H9 (cell line): ENCODE measurements around the gene DECR2. TPM values are rescaled to one million over a fixed set of nuclear protein-coding genes. Genes with fewer than 3 reads are reported as not detected.

Experiments used
- DNase-seq: peaks from one replicate; pipeline ENCODE4 v3.0.0-alpha.2; 2017
- H2AFZ ChIP-seq: one replicate; pipeline ENCODE4 v1.6.1; 2013; ENCODE audit warnings: mild to moderate bottlenecking, low read length, control low read depth, moderate library complexity
- H2AK5ac ChIP-seq: 2 replicates; pipeline ENCODE4 v1.6.1; 2013; ENCODE audit warnings: low read length, control low read depth, mixed read lengths; ENCODE audit not compliant: insufficient read length
- H2BK120ac ChIP-seq: one replicate; pipeline ENCODE4 v1.6.1; 2013; ENCODE audit warnings: low read depth, mild to moderate bottlenecking, low read length, control low read depth, inconsistent platforms; ENCODE audit not compliant: poor library complexity, severe bottlenecking
- H2BK12ac ChIP-seq: 2 replicates; pipeline ENCODE4 v1.6.1; 2013; ENCODE audit warnings: low read length, control low read depth, mixed read lengths, low read depth; ENCODE audit not compliant: insufficient read length
- H2BK15ac ChIP-seq: 2 replicates; pipeline ENCODE4 v1.6.1; 2013; ENCODE audit warnings: low read depth, low read length, control low read depth
- H2BK20ac ChIP-seq: one replicate; pipeline ENCODE4 v1.6.1; 2013; ENCODE audit warnings: low read depth, mild to moderate bottlenecking, low read length, control low read depth, inconsistent platforms; ENCODE audit not compliant: poor library complexity, severe bottlenecking
- H2BK5ac ChIP-seq: 2 replicates; pipeline ENCODE4 v1.6.1; 2013; ENCODE audit warnings: low read length, control low read depth, mixed read lengths; ENCODE audit not compliant: insufficient read length
- H3K14ac ChIP-seq: 2 replicates; pipeline ENCODE4 v1.6.1; 2013; ENCODE audit warnings: low read length, control low read depth; ENCODE audit not compliant: insufficient read depth
- H3K18ac ChIP-seq: 2 replicates; pipeline ENCODE4 v1.6.1; 2013; ENCODE audit warnings: low read depth, mild to moderate bottlenecking, mixed read lengths, low read length, control low read depth; ENCODE audit not compliant: insufficient read length
- H3K23ac ChIP-seq: 2 replicates; pipeline ENCODE4 v1.6.1; 2013; ENCODE audit warnings: low read length, control low read depth, mixed read lengths, low read depth; ENCODE audit not compliant: insufficient read length
- H3K23me2 ChIP-seq: 2 replicates; pipeline ENCODE4 v1.6.1; 2013; ENCODE audit warnings: low read depth, mild to moderate bottlenecking, mixed read lengths, low read length, control low read depth; ENCODE audit not compliant: insufficient read length, poor library complexity, severe bottlenecking
- H3K27ac ChIP-seq: 2 replicates; pipeline ENCODE4 v1.5.1; 2013; ENCODE audit warnings: low read length, control low read depth, mixed read lengths, low read depth; ENCODE audit not compliant: insufficient read length
- H3K27me3 ChIP-seq: 2 replicates; pipeline ENCODE4 v1.6.1; 2013; ENCODE audit warnings: low read length, control low read depth, inconsistent platforms; ENCODE audit not compliant: insufficient read depth
- H3K4ac ChIP-seq: 2 replicates; pipeline ENCODE4 v1.6.1; 2013; ENCODE audit warnings: low read depth, mild to moderate bottlenecking, control low read depth, inconsistent platforms, low read length, moderate library complexity
- H3K4me1 ChIP-seq: 2 replicates; pipeline ENCODE4 v1.6.1; 2013; ENCODE audit warnings: low read length, control low read depth, inconsistent platforms; ENCODE audit not compliant: insufficient read depth
- H3K4me2 ChIP-seq: 2 replicates; pipeline ENCODE4 v1.6.1; 2013; ENCODE audit warnings: low read length, control low read depth, mixed read lengths; ENCODE audit not compliant: insufficient read length, insufficient read depth
- H3K56ac ChIP-seq: 2 replicates; pipeline ENCODE4 v1.6.1; 2013; ENCODE audit warnings: low read depth, mild to moderate bottlenecking, mixed read lengths, low read length, control low read depth; ENCODE audit not compliant: insufficient read length
- H3K79me1 ChIP-seq: 2 replicates; pipeline ENCODE4 v1.6.1; 2013; ENCODE audit warnings: low read depth, mild to moderate bottlenecking, moderate library complexity, low read length, control low read depth, inconsistent platforms; ENCODE audit not compliant: insufficient read depth, poor library complexity, severe bottlenecking
- H3K79me2 ChIP-seq: 2 replicates; pipeline ENCODE4 v1.6.1; 2013; ENCODE audit warnings: low read length, control low read depth, inconsistent platforms; ENCODE audit not compliant: insufficient read depth
- H3K9ac ChIP-seq: 2 replicates; pipeline ENCODE4 v1.6.1; 2013; ENCODE audit warnings: low read length, control low read depth, mixed read lengths; ENCODE audit not compliant: insufficient read length; ENCODE audit errors: extremely low read depth
- H3K9me3 ChIP-seq: one replicate; pipeline ENCODE4 v1.6.1; 2013; ENCODE audit warnings: low read depth, low read length, inconsistent platforms; ENCODE audit not compliant: control insufficient read depth
- H3T11ph ChIP-seq: one replicate; pipeline ENCODE4 v1.6.1; 2013; ENCODE audit warnings: mild to moderate bottlenecking, low read length, control low read depth, inconsistent platforms
- H4K20me1 ChIP-seq: one replicate; pipeline ENCODE4 v1.6.1; 2013; ENCODE audit not compliant: control insufficient read depth, insufficient read length, insufficient read depth
- H4K5ac ChIP-seq: 2 replicates; pipeline ENCODE4 v1.6.1; 2013; ENCODE audit warnings: low read depth, mild to moderate bottlenecking, mixed read lengths, low read length, control low read depth; ENCODE audit not compliant: insufficient read length
- H4K8ac ChIP-seq: replicated peaks from 2 replicates; pipeline ENCODE4 v1.6.1; 2013; ENCODE audit warnings: low read length, control low read depth, mixed read lengths, low read depth; ENCODE audit not compliant: insufficient read length
- H4K91ac ChIP-seq: 2 replicates; pipeline ENCODE4 v1.6.1; 2013; ENCODE audit warnings: low read depth, mild to moderate bottlenecking, moderate library complexity, mixed read lengths, low read length, control low read depth; ENCODE audit not compliant: insufficient read length
- H3K27ac Mint-ChIP-seq, 3 experiments: 2 replicates in 2 of 3; 3 replicates in 1 of 3; pipeline ENCODE4 v1.8.0; 2020 to 2021; ENCODE audit warnings: mixed read lengths in 3 of 3, mild to moderate bottlenecking in 1 of 3, moderate library complexity in 1 of 3
- H3K27me3 Mint-ChIP-seq: 2 replicates; pipeline ENCODE4 v1.8.0; 2021; ENCODE audit warnings: low read depth, mild to moderate bottlenecking, moderate library complexity, mixed read lengths
- H3K36me3 Mint-ChIP-seq, 3 experiments: 2 replicates in 2 of 3; 3 replicates in 1 of 3; pipeline ENCODE4 v1.8.0; 2020 to 2021; ENCODE audit warnings: low read depth in 3 of 3, mixed read lengths in 3 of 3; ENCODE audit not compliant: insufficient read depth in 1 of 3
- H3K4me1 Mint-ChIP-seq, 2 experiments: 2 replicates each; pipeline ENCODE4 v1.8.0; 2020; ENCODE audit warnings: mixed read lengths in 2 of 2
- H3K4me3 Mint-ChIP-seq, 2 experiments: 2 replicates in 1 of 2; 3 replicates in 1 of 2; pipeline ENCODE4 v1.8.0; 2020 to 2021; ENCODE audit warnings: mild to moderate bottlenecking in 2 of 2, mixed read lengths in 2 of 2, moderate library complexity in 1 of 2
- H3K9me3 Mint-ChIP-seq, 2 experiments: 2 replicates in 1 of 2; 3 replicates in 1 of 2; pipeline ENCODE4 v1.8.0; 2020; ENCODE audit warnings: mild to moderate bottlenecking in 2 of 2, mixed read lengths in 2 of 2, moderate library complexity in 1 of 2
- WGBS: extraction: QIAGEN DNeasy Blood & Tissue Kit; methylation state at CpG from one replicate; pipeline ENCODE4 v1.1.7; 2013; ENCODE audit warnings: missing lambda C conversion rate, low lambda C conversion rate, mixed read lengths; ENCODE audit not compliant: insufficient read length; ENCODE audit errors: extremely low coverage; 5-methylcytosine and 5-hydroxymethylcytosine counted together
- total RNA-seq: library from RNA; stranded (reverse); gene quantifications from 2 replicates; pipeline ENCODE4 v1.2.1, GENCODE V29; 2021
- TF ChIP-seq, protein P1 (sequence below): fragments of 200-600 bp; sonication (generic); conservative IDR thresholded peaks from 3 replicates; pipeline ENCODE4 v1.8.0; 2021; ENCODE audit warnings: antibody characterized with exemption, mild to moderate bottlenecking

Gene DECR2
- total RNA-seq, 1 experiment from 2014 or later: 39.3 TPM

DNA sequence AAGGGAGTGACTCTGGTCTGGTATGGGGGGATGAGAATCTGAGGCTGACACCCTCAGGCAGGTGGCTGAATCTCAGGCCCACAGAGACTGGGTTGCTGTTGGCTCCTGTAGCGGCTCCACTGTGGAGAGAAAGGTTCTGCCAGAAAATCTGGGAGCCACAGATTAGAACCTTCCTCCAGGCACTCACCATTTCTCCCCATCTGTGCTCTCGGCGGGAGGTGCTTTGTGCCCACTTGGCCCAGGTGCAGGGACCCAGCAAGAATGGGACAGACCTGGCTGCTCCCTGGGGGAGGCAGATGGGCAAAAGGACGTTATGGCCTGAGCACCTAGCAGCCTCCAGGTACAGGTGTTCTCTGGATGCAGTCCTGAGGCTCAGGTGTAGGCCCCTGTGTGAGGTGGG lies 43.9 kb downstream of the DECR2 start:
- Histone ChIP-seq H2BK120ac (no peak overlapping the region), H3K23me2 (no peaks in the 10 kb centered on the region), H3K23ac (no peak overlapping the region), H3K9ac (no peak overlapping the region), H4K8ac (no peak overlapping the region), H3K4me2 (no peak overlapping the region), H2AK5ac (no peak overlapping the region), H3K4ac (no peak overlapping the region), H2BK15ac (no peak overlapping the region), H3K14ac (no peak overlapping the region), H2BK12ac (no peak overlapping the region), H3K56ac (no peak overlapping the region), H3K27me3 (no peaks in the 10 kb centered on the region), H2BK20ac (no peak overlapping the region), H3K4me1 (no peaks in the 10 kb centered on the region), H2BK5ac (peak overlapping the region; percentile 87), H4K5ac (no peak overlapping the region), H3K79me2 (no peaks in the 10 kb centered on the region), H3K27ac (no peak overlapping the region), H2AFZ (no peak overlapping the region), H3K18ac (no peak overlapping the region), H4K20me1 (no peaks in the 10 kb centered on the region), H4K91ac (no peak overlapping the region), H3K9me3 (no peaks in the 10 kb centered on the region), H3T11ph (no peak overlapping the region), H3K79me1 (no peaks in the 10 kb centered on the region)
- no peak for DNase-seq
- peaks cover 16 to 23% of the 10 kb centered on the region in 2 experiments for H3K4me1 Mint-ChIP-seq
- H3K36me3 Mint-ChIP-seq: peaks cover 4 to 6% (median 6%) of the 10 kb centered on the region in 3 experiments; a peak in 4 of 7 replicates
- peak overlapping the region in 2 of 3 experiments; percentile 36 to 90; a peak in 2 of 7 replicates for H3K27ac Mint-ChIP-seq
- H3K4me3 Mint-ChIP-seq: no peak overlapping the region
- WGBS: no CpG with 5 or more reads among the region's 4 CpGs
- no peaks in the 10 kb centered on the region for H3K9me3 Mint-ChIP-seq
- TF ChIP-seq, protein P1, sequence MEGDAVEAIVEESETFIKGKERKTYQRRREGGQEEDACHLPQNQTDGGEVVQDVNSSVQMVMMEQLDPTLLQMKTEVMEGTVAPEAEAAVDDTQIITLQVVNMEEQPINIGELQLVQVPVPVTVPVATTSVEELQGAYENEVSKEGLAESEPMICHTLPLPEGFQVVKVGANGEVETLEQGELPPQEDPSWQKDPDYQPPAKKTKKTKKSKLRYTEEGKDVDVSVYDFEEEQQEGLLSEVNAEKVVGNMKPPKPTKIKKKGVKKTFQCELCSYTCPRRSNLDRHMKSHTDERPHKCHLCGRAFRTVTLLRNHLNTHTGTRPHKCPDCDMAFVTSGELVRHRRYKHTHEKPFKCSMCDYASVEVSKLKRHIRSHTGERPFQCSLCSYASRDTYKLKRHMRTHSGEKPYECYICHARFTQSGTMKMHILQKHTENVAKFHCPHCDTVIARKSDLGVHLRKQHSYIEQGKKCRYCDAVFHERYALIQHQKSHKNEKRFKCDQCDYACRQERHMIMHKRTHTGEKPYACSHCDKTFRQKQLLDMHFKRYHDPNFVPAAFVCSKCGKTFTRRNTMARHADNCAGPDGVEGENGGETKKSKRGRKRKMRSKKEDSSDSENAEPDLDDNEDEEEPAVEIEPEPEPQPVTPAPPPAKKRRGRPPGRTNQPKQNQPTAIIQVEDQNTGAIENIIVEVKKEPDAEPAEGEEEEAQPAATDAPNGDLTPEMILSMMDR: no peak
- H3K27me3 Mint-ChIP-seq: no peaks in the 10 kb centered on the region; the same call in 1 of the 2 replicates
